HG03565 (cell line): ENCODE measurements around the gene MYO7B.

Source experiments
- ATAC-seq: cut with Tn5 transposase; IDR thresholded peaks from one replicate; pipeline ENCODE4 v1.9.1; 2021; ENCODE audit warnings: mild to moderate bottlenecking, moderate library complexity; ENCODE audit not compliant: unreplicated experiment

The MYO7B gene

DNA sequence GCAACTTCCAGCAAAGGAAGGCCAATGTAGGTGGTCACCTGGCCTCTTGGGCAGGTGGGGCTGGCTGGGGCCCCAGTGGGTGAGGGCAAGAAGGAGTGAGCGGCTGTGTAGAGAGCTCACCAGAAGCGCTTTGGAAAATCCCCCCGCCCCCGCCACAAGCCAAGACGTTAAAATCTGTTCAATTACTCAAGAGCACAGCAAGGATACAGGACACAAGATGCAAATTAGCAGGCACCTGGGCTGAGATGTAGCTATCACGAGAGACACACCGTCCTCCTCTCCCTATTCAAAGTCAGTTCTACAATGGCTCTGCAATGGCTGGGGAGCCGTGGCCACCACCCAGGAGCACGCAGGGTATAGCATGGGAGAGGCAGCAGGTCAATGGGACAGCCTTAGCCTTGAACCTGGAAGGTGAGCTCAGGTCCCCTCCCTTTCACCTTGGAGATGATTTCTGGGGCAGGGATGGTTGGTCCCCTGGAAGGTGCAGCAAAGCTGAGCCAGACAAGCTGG lies 72.0 kb downstream of the MYO7B start:
- ATAC-seq = no peak

DNA sequence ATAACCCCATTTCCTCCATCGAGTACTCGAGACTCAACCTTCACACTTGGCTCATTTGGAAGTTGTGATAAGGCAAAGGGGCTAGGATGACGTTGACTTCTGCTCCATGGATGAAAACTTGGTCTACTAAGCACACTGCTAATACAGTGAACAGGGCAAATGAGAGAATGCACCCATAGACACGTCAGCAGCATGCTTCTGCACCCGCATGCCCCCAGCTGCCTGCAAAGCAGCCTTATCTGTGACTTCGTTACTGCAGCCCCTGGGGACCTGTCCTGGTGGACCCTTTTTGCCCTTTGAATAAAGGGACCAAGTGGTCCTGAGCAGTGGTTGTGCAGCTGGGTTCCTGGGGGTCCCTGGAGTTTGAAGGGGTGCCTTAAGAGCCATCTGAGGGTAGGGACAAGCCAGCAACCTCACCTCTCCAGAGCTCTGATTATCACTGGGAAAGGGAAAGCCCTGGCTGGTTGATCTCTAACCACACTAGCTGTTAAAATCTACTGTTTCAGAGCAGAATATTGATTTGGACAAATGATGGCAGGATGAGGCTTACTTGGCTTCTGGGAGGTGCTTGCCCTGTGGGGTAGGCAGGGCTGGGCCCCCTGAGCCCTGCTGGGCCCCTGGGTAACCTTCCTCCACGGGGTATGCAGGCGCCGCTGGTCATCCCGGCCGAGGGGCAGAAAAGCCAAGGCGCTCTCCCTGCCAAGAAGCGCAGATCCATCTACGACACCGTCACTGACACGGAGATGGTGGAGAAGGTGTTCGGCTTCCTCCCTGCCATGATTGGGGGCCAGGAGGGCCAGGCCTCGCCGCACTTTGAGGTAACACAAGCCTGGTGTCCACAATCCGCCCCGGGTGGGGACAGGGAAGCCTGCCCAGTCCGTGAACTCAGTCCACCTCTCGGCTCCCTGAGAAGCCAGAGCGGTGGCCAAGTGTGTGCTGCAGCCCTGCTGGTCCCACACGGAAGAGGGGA lies 72.9 kb downstream of the MYO7B start:
- no peak for ATAC-seq

DNA sequence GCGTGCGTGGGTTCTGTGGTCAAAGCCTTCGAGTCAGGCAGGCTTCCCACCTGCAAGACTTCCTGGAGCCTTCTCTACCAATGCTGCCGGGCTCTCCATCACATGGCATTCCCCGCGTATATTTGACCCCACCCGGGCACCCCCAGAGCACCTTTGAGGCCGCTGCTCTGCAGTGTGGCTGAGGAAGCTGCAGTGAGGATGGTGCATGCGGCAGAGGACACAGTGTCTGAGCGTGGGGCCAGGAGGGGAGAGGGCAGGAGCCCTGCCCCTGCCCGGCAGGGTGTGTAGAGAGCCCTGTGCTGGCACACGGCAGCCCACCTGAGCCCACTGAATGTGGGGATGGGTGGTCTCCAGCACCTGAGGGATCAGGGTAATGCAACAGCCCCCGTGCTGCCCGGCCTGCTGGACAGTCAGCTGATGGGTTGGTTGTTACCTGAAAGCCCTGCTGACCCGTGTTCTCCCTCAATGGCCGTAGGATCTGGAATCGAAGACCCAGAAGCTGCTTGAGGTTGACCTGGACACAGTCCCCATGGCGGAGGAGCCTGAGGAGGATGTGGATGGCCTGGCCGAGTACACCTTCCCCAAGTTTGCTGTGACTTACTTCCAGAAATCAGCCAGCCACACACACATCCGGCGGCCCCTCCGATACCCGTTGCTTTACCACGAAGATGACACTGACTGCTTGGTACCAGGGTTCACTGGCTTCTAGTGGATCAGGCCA lies 73.7 kb downstream of the MYO7B start:
- ATAC-seq = no peak

DNA sequence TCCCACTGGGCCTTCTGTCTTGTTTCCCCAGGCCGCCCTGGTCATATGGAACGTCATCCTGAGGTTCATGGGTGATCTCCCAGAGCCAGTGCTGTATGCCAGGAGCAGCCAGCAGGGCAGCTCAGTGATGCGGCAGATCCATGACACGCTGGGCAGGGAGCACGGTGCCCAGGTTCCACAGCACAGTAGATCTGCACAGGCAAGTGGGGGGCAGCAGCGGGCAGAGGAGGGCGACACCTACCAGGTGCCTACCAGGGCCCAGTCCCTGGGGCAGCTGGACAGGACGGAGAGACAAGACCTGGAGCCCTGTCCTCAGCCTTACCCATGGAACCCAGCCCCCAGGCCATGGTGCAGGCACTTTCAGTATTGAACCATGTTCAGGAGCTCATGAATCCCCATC lies 74.3 kb downstream of the MYO7B start:
- no peak for ATAC-seq

- ATAC-seq = no peak
Observed at GRCh38 chr2:127610561-127610960, 75.1 kb downstream of the MYO7B start.

DNA sequence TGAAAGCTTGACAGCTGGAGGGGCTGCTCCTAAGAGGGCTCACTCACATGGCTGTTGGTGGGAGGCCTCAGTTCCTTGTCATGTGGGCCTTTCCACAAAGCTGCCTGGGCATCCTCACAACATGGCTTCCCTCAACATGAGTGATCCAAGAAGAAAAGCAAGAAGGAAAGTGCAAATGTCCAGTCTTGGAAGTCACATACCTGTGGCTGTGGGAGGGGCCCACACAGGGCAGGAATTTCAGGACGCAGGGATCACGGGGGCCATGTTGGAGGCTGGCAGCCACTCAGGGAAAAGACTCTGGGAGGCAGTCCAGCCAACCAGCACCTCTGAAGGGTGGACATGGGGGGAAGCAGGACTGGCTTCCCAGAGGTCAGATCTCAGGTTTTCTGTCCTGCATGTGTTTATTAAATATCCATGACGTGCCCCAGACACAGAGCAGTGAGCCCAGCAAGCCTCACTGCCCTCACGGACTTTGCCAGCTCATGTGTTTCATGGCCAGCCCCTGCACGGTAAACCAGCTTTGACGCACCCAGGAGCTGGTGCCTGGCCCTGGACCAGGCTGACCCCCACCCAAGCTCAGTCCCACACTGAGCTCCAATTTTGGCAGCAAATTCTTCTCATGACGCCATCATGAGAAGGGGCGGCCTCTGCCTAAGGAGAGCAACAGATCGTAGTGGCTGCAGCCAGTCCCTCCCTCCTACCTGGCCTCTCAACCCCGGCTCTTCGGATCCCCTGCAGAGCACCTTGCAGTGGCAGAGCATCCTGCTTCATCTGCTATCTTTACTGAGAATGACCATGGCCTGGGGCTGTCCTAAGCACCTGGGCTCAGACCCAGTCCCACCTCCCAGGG lies 75.8 kb downstream of the MYO7B start:
- no peak for ATAC-seq

- no peak for ATAC-seq
Observed at GRCh38 chr2:127612111-127612822, 76.8 kb downstream of the MYO7B start.

GRCh38 chr2:127614246-127614645 lies 78.8 kb downstream of the MYO7B start:
- ATAC-seq = no peak

- no peak for ATAC-seq
Observed at GRCh38 chr2:127614731-127615130, 79.2 kb downstream of the MYO7B start.

GRCh38 chr2:127615511-127616166 lies 80.2 kb downstream of the MYO7B start:
- no peak for ATAC-seq

DNA sequence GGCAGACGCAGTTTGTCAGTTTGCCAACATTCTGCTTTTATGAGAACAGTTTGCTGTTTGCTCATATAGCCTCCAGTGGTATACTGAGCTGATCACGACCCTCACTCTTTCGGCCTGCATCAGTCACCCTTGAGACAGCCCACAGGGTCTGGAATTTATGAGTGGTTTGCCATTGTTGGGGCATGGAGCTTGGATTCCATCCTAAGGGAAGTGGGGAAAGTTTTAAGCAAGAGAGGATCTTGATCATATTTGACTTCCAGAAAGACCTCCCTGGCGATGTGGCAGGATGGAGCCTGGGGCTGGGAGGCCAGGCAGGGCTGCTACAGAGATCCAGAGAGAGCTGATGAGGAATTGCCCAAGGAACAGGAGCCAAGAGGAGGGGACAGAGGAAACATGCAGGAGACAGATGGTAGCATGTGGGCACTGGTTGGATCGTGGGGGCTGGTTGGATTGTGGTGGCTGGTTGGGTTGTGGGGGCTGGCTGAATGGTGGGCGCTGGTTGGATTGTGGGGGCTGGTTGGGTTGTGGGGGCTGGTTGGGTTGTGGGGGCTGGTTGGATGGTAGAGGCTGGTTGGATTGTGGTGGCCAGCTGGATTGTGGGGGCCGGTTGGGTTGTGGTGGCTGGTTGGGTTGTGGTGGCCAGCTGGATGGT lies 83.2 kb downstream of the MYO7B start:
- ATAC-seq = no peak

DNA sequence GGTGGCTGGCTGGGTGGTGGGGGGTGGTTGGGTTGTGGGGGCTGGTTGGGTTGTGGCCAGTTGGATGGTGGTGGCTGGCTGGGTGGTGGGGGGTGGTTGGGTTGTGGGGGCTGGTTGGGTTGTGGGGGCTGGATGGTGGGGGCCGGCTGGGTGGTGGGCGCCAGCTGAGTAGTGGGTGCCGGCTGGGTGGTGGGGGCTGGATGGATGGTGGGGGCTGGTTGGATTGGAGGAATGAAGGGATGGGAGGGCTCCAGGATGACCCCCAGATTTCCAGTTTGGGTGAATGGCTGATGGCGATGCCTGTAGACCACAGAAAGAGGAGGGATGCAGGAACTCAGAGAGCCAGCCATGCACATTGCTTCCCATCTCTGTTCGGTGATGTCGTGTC lies 83.7 kb downstream of the MYO7B start:
- ATAC-seq = no peak

- ATAC-seq = no peak
Observed at GRCh38 chr2:127619877-127620705, 84.6 kb downstream of the MYO7B start.

- no peak for ATAC-seq
Observed at GRCh38 chr2:127620866-127621265, 85.4 kb downstream of the MYO7B start.

DNA sequence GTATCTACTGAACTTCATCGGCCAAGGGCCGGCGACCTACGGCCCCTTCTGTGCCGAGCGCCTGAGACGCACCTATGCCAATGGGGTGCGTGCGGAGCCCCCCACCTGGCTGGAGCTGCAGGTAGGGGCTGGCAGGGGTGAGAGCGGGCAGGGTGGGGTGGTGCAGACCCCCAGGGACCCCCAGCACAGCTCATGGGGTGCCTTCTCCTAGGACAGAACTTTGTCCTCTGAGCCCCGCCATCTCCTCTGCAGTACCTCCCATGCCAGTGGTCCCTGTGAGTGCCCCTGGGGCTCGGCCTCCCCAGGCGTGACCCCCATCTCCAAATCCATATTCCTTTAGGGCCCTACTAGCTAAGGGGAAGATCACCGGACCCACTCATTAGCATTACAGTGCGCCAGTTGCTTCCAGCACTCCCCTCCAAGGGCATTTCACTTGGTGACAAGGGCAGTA lies 86.5 kb downstream of the MYO7B start:
- no peak for ATAC-seq

- ATAC-seq = no peak
Observed at GRCh38 chr2:127622561-127623387, 87.3 kb downstream of the MYO7B start.
